Transverse colon (tissue), 4 donors: Measurements from ENCODE around the gene IL9. TPM values are rescaled to one million over a fixed set of nuclear protein-coding genes. Genes with fewer than 3 reads are reported as not detected.

Experiments
- DNase-seq: peaks from one replicate; pipeline ENCODE4 v3.0.0-alpha.2; 2019
- H3K27ac ChIP-seq, 4 donors: fragments of 200-600 bp; sonication (generic); 2 replicates each; pipeline ENCODE4 v1.5.1; 2016 to 2018; ENCODE audit warnings: inconsistent platforms in 4 of 4
- H3K27me3 ChIP-seq: fragments of 200-600 bp; sonication (generic); 2 replicates; pipeline ENCODE4 v1.5.1; 2017; ENCODE audit warnings: inconsistent platforms
- H3K36me3 ChIP-seq, 4 donors: fragments of 200-600 bp; sonication (generic); 2 replicates each; pipeline ENCODE4 v1.5.1; 2017 to 2019; ENCODE audit warnings: inconsistent platforms in 4 of 4
- H3K4me1 ChIP-seq, 4 donors: fragments of 200-600 bp; sonication (generic); 2 replicates each; pipeline ENCODE4 v1.5.1; 2017 to 2020; ENCODE audit warnings: inconsistent platforms in 4 of 4
- H3K4me3 ChIP-seq, 4 donors: fragments of 200-600 bp; sonication (generic); 1 replicate in 1 of 4; 2 replicates in 3 of 4; pipeline versions ENCODE4 v1.5.1 to v1.6.1; 2017 to 2019; ENCODE audit warnings: inconsistent platforms in 4 of 4
- H3K9me3 ChIP-seq, 2 donors: fragments of 200-600 bp; sonication (generic); 2 replicates each; pipeline ENCODE4 v1.5.1; 2017 to 2019; ENCODE audit warnings: inconsistent platforms in 2 of 2
- EP300 ChIP-seq: sonication (generic); formaldehyde crosslinking; IDR thresholded peaks from one replicate; pipeline ENCODE4 v1.6.1; 2017; ENCODE audit warnings: antibody characterized with exemption, low read depth
- POLR2A ChIP-seq: fragments of 450-650 bp; IDR thresholded peaks from one replicate; pipeline ENCODE4 v1.6.1; 2016; ENCODE audit warnings: antibody characterized with exemption, mild to moderate bottlenecking, moderate library complexity
- POLR2AphosphoS5 ChIP-seq, 3 donors: sonication (generic); formaldehyde crosslinking; IDR thresholded peaks; one replicate each; pipeline ENCODE4 v1.6.1; 2016; ENCODE audit warnings: antibody characterized with exemption in 3 of 3
- WGBS, 2 donors: methylation state at CpG; one replicate each; pipeline ENCODE4 v1.1.5; 2018; ENCODE audit warnings: low coverage in 1 of 2; 5-methylcytosine and 5-hydroxymethylcytosine counted together
- in situ Hi-C, 4 donors: fragments of 200-750 bp; cut with MboI; loops; one replicate each; pipeline versions ENCODE4 v1.15.0 to v1.15.1; 2017; ENCODE audit warnings: low sequenced_read_pairs in 3 of 4, low pct_ligation_motif_present in 1 of 4, low pct_unique_long_range_greater_than_20kb in 1 of 4
- intact Hi-C: fragments of 100-400 bp; cut with DNase I; formaldehyde crosslinking; loops from one replicate; pipeline ENCODE4 v1.15.1; 2023; ENCODE audit warnings: low total_unique reads
- total RNA-seq, 4 donors: library from RNA; depleted of rRNA; stranded (reverse); fragments of >200 nt; gene quantifications; one replicate each; pipeline ENCODE4 v1.1.0, GENCODE V29; 2016
- TF ChIP-seq, protein P1 (sequence below), 5 experiments: fragments of 200-600 bp in 3 of 5; fragments of 450-650 bp in 2 of 5; sonication (generic) in 3 of 5; IDR thresholded peaks; 1 replicate in 2 of 5; 2 replicates in 3 of 5; pipeline ENCODE4 v1.5.1; 2016 to 2017; ENCODE audit warnings: antibody characterized with exemption in 5 of 5, inconsistent platforms in 3 of 5, mild to moderate bottlenecking in 2 of 5, moderate library complexity in 1 of 5

Gene IL9
- total RNA-seq, 4 donors from 2014 or later = not detected

DNA sequence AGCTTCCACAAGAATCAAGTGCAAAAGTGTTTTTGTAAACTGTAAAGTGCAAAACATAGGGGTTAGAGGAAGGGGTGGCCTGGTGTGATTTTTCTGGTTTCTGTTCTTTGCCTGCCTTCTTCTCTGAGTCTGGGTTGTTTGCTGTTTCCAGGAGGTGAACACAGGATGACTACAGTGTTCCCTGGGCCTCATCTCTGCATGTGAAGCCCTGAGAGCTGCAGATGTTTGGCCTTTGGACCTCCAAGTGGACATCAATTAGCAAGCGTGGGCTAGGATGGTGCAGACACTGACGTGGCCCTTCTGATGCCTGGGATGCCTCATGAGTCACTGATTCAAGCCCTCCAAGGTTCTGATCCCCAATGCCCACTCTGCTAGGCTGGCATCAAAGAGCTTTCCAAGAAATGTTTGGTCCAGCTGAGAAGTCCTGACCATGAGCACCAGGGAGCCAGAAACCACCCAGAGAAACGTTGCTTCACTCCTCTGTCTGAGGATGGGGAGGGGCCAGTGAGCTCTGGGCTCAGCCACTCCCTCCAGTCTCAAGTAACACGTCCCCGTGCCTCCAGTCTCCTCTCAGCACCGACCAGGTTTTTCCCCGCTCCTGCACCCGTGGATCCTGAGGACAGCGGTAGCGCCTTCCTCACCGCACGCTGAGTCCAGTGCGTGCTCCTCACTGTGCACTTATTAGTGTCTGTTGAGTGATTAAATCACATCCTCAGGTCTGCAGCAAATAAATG, 7.6 kb downstream of the IL9 start:
- 75 to 100% methylated on average over 8 to 13 of the region's 13 CpGs for WGBS, 2 donors

DNA sequence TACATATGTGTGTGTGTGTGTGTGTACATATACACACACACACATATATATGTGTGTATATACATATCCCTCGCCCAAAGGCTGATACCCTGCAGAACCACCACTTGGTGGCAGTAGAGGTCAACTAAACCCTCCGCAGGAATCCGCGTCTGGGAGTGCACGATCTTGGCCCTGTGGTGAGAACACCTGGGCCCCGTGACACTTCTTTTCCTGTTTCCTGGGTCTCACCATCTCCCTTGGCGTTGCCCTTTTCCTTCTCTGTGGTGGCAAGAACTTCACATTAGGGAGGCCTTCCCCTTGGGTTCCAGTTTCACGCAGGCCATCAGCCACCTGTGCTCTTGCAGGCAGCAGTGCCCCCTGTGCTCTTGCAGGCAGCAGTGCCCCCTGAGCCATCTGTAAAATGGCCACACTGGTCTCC, 8.2 kb downstream of the IL9 start:
- Histone ChIP-seq H3K4me1 (peaks cover 0 to 4% (median 1%) of the 10 kb centered on the region in 4 donors), H3K4me3 (no peak overlapping the region), H3K27ac (no peak overlapping the region), H3K27me3 (no peaks in the 10 kb centered on the region), H3K9me3 (no peaks in the 10 kb centered on the region), H3K36me3 (no peaks in the 10 kb centered on the region)
- TF ChIP-seq POLR2AphosphoS5 (IDR thresholded peaks at IDR 0.05) = no peak
- TF ChIP-seq, protein P1, sequence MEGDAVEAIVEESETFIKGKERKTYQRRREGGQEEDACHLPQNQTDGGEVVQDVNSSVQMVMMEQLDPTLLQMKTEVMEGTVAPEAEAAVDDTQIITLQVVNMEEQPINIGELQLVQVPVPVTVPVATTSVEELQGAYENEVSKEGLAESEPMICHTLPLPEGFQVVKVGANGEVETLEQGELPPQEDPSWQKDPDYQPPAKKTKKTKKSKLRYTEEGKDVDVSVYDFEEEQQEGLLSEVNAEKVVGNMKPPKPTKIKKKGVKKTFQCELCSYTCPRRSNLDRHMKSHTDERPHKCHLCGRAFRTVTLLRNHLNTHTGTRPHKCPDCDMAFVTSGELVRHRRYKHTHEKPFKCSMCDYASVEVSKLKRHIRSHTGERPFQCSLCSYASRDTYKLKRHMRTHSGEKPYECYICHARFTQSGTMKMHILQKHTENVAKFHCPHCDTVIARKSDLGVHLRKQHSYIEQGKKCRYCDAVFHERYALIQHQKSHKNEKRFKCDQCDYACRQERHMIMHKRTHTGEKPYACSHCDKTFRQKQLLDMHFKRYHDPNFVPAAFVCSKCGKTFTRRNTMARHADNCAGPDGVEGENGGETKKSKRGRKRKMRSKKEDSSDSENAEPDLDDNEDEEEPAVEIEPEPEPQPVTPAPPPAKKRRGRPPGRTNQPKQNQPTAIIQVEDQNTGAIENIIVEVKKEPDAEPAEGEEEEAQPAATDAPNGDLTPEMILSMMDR (IDR thresholded peaks at IDR 0.05) = peak; percentile 76 to 86 (median 79)
- in situ Hi-C loops (loop anchor here in 3 of 4 donors (5.0 to 10.0 kb wide), 2 partner anchors 325 to 327 kb away; no protein-coding TSS in a partner anchor), intact Hi-C loops (loop anchor here (5.0 kb wide), 1 partner anchor 55 kb away; no protein-coding TSS in a partner anchor)
- DNase-seq = peak; percentile 69
- WGBS, 2 donors = 10 to 20% methylated on average over 1 to 8 of the region's 8 CpGs

More for the DNA sequence above, 7.6 kb downstream of the IL9 start:
- no peak for DNase-seq
- Histone ChIP-seq H3K4me1 (peaks cover 0 to 4% (median 1%) of the 10 kb centered on the region in 4 donors), H3K27ac (no peak overlapping the region), H3K4me3 (no peak overlapping the region), H3K9me3 (no peaks in the 10 kb centered on the region), H3K27me3 (no peaks in the 10 kb centered on the region), H3K36me3 (no peaks in the 10 kb centered on the region)
- intact Hi-C loops (loop anchor here (2.0 to 5.0 kb wide), 2 partner anchors 54 to 327 kb away; no protein-coding TSS in a partner anchor), in situ Hi-C loops (loop anchor here in 3 of 4 donors (5.0 to 10.0 kb wide), 2 partner anchors 324 to 327 kb away; no protein-coding TSS in a partner anchor)
- TF ChIP-seq POLR2AphosphoS5 (IDR thresholded peaks at IDR 0.05) = no peak

DNA sequence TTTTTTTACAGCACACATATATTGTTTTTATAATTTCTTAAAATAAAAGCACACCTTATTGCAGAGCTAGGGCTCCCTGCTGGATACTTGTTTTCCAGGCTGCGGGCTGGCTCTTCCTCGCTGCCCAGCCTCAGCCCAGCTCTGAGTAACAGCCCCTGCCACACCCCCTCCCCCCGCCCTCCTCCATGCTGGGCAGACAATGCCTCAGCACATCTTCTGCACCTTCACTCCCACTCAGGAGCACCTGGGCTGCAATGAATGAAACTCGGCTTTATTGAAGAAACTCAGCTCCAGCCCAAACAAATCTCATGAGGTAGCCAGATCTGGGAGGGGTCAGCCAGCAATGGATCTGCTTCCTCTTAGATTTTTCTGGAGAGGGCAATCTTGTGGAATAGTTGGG, 9.5 kb downstream of the IL9 start:
- WGBS, 2 donors = 70 to 71% methylated on average over 2 to 4 of the region's 4 CpGs
- Histone ChIP-seq H3K36me3 (no peaks in the 10 kb centered on the region), H3K27me3 (no peaks in the 10 kb centered on the region), H3K27ac (no peak overlapping the region), H3K9me3 (no peaks in the 10 kb centered on the region), H3K4me1 (peaks cover 0 to 4% (median 2%) of the 10 kb centered on the region in 4 donors), H3K4me3 (no peak overlapping the region)
- intact Hi-C loops = loop anchor here (5.0 kb wide), 1 partner anchor 56 kb away; no protein-coding TSS in a partner anchor
- in situ Hi-C loops = loop anchor here in 3 of 4 donors (5.0 to 10.0 kb wide), 2 partner anchors 326 to 329 kb away; no protein-coding TSS in a partner anchor
- no peak for DNase-seq
- no peak for TF ChIP-seq EP300
- TF ChIP-seq, protein P1 (IDR thresholded peaks at IDR 0.05) = no peak
- no peak for TF ChIP-seq POLR2AphosphoS5 (IDR thresholded peaks at IDR 0.05)

- intact Hi-C loops (loop anchor here (5.0 kb wide), 1 partner anchor 57 kb away; no protein-coding TSS in a partner anchor), in situ Hi-C loops (loop anchor here in 3 of 4 donors (5.0 to 10.0 kb wide), 2 partner anchors 327 to 330 kb away; no protein-coding TSS in a partner anchor)
- peaks cover 0 to 8% (median 4%) of the 10 kb centered on the region in 4 donors for H3K4me1 ChIP-seq
- no peak for DNase-seq
- no peak overlapping the region for H3K4me3 ChIP-seq
- H3K36me3 ChIP-seq = no peaks in the 10 kb centered on the region
- H3K27ac ChIP-seq = no peak overlapping the region
- no peaks in the 10 kb centered on the region for H3K9me3 ChIP-seq
- no peak for TF ChIP-seq EP300
- no peak for TF ChIP-seq POLR2AphosphoS5 (IDR thresholded peaks at IDR 0.05)
- TF ChIP-seq POLR2A = no peak
- TF ChIP-seq, protein P1 (IDR thresholded peaks at IDR 0.05) = no peak
- 87 to 93% methylated on average over 3 of the region's 3 CpGs for WGBS, 2 donors
- H3K27me3 ChIP-seq = no peaks in the 10 kb centered on the region
Measured at GRCh38 chr5:135885031-135885430, 10.6 kb downstream of the IL9 start.
